Measurements from ENCODE around the gene LCN12.

Gene LCN12

DNA sequence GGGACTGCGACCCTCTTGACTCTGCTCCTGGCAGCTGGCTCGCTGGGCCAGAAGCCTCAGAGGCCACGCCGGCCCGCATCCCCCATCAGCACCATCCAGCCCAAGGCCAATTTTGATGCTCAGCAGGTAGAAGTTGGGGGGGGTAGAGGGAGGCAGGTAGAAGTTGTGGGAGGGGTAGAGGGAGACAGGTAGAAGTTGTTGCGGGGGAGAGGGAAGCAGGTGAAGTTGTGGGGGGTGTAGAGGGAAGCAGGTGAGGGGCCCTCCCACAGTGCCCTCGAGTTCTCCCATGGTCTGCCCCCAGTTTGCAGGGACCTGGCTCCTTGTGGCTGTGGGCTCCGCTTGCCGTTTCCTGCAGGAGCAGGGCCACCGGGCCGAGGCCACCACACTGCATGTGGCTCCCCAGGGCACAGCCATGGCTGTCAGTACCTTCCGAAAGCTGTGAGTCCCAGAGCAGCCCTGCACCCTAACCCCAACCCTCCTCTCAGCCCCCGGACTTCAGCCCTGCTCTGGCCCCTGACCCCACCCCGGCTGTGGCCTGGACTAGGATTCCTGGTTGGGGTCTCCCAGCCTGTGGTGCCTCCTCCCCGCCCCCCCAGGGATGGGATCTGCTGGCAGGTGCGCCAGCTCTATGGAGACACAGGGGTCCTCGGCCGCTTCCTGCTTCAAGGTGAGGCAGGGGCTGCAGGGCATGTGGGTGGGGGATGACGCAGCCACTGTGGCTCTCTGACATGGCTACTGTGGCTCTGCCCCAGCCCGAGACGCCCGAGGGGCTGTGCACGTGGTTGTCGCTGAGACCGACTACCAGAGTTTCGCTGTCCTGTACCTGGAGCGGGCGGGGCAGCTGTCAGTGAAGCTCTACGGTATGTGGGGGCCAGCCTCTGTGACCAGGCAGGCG lies 6.5 kb upstream of the LCN12 start:
- DNase-seq (ENCODE audit: low read depth, low spot score): no peak

DNA sequence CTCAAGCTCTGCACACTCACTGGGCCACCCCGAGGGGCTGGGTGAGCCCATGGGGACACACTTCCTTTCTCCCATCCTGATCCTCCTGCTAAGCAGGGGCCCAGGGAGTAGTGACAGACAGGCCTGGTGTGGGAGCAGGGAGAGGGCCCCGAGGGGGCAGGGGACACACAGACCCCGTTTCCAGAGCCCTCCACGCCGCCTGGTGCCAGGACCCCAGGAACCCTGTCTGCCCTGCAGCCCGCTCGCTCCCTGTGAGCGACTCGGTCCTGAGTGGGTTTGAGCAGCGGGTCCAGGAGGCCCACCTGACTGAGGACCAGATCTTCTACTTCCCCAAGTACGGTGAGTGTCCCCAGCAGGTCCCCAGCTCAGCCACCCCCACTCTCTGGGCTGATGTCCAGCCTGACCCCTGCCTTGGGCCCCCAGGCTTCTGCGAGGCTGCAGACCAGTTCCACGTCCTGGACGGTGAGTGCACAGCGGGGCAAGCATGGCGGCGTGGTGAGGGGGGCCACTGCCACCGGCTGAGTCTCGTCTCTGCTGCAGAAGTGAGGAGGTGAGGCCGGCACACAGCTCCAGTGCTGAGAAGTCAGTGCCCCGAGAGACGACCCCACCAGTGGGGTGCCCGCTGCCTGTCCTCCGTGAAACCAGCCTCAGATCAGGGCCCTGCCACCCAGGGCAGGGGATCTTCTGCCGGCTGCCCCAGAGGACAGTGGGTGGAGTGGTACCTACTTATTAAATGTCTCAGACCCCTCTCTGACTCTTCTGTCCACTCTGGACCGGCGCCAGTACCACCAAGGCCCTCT lies 5.6 kb upstream of the LCN12 start:
- DNase-seq (ENCODE audit: low read depth, low spot score): no peak

DNA sequence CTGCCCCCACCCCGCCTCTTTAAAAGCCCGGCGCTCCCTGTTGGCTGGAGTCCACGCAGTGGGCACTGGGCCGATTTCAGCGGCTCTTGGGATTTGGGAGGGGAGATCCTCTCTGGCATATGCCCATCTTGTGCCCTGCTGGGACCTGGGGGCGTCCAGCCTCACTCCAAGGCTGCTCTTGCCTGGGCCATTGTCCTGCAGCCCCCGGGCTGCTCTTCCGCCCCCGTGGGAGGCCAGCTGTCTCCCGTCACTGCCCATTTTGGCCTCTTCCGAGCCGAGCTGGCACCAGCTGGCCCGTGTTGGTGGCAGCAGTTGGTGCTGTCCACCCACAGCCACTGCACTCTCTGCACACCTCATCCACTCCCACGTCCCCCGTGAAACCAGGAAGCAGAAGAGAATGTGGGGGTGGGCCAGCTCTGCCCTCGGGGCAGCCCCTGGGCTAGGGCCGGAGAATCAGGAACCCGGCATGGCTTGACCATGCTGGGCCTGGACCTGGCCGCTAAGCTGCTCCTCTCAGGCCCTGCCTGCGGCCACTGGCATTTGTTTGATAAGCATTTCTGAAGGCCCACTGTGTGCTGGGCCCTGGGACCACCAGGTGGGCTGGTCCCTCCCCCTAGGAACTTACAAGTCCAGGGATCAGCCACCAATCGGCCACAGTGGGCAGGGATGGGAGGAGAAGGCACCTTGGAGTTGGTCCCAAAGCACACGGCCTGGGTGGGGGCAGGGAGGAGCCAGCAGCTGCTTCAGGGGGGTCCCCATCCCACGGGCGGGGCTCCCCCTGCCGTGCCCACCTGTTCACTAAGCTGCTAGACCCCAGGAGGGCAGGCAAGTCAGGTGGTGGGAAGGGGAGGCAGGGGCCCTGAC lies 4.8 kb upstream of the LCN12 start:
- no peak for DNase-seq (ENCODE audit: low read depth, low spot score)

DNA sequence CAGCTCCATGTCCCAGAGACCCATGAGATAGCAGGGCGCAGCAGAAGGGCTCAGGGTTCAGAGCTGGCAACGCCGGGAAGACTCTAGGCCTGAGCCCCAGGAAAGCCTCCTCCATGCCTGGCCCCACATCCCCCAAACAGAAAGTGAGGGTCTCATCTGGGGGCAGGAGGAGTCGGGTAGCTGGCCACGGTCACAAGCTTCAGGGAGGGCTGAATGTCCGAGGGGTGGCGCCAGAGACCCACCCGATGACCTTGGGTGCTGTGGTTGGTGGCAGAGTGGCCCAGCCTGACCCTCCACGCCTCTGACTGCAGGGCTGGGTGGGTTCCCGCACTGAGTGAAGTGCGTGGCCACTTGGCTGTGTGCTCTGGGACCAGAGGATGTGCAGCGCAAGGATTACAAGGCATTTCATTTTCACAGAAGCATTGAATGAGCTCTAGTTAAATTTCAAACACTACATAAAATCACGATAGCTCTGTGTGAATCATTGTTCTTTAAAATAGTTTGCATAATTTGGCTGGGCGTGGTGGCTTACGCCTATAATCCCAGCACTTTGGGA lies 4.0 kb upstream of the LCN12 start:
- no peak for DNase-seq (ENCODE audit: low read depth, low spot score)

DNA sequence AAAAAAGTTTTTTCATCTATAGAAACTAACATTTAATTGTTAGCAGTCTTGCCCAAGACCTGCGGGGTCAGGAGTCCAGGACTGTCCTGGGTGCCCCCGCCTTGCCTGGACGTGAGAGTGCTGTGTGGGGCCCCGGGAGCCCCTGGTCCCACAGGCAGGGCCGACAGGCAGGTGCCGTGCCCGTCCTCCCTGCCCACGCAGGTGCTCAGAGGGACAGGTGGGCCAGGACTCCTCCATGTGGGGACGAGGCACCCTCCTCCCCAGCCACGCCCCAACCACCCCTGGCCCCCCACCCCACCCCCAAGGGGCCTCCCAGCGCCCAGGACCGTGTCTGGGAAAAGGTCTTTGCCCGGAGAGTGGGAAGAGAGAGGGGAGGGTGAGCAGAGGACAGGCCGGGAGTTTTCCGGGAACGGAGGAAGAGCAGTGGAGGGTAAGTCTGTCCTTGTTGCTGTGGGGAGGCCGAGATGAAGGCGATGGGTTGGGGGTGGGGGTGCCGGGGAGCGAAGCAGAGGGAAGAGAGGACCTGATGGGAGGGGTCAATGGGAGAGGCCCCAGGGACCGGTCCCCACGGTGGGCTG lies 2.7 kb upstream of the LCN12 start:
- no peak for DNase-seq (ENCODE audit: low read depth, low spot score)

DNA sequence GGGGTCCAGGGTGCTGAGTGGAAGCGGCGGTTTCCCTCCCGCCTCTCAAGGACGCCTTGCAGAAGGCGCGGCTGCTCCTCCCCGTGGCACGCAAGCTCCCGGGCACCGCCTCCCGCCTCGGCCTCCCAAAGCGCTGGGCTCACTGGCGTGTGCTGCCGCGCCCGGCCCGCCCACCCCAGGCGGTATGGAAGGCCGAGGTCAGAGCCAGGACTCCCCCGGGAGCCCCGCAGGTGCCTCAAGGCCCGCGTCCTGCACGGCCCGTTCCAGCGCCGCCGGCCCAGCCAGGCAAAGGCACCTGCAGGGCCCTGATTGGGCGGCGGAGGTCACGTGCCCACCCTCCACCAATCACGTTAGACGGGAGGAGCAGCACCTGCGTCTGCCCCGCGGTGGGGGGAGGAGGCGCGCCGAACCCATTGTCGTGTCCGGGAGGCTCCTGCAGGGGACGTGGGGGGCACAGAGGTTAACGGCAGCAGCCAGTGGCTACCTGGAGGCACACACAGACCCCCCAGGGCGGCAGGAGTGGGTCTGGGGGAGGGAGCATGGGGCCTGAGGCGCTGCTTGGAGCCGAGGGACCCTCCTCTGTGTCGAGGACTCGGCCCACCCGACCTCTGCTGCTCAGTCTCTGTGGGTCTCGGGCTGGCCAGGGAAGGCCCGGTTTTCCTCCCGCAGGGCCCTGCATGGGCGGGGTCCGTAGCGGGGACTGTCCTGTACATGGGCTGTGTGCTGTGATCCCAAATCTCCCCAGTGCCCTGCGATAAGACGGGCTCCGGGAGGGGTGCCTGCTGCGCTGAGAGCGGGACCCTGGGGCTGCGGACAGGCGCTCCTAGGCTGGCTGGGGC lies 2.0 kb upstream of the LCN12 start:
- peak; percentile 90 for DNase-seq (ENCODE audit: low read depth, low spot score)

DNA sequence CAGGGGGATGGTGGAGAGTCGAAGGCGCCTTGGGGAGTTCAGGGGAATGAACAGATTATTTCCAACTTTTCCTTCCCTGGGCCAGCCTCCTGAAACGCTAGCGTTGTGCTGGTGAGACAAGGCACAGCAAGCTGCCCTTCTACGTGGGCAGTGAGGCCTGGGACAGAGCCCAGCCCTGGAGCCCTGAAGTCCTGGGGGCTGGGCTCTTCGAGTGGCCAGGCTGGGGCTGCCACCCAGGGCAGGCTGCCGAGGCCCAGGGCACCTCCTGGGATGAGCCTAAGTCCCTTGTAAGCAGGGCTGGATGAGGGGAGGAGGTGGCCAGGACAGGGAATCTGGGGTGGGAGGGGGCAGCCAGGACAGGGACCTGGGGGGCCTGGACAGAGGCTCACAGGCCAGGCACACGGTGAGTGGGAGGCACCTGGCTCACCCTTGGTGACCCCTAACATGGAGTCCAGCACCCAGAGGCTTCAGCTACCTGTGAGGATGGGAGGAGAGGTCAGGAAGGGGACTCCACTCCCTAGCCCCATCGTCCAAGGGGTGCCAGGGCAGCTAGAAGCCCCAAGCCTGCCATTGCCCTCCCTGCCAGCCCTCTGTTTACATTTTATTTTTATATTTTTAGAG lies 1.3 kb upstream of the LCN12 start:
- no peak for DNase-seq (ENCODE audit: low read depth, low spot score)

DNA sequence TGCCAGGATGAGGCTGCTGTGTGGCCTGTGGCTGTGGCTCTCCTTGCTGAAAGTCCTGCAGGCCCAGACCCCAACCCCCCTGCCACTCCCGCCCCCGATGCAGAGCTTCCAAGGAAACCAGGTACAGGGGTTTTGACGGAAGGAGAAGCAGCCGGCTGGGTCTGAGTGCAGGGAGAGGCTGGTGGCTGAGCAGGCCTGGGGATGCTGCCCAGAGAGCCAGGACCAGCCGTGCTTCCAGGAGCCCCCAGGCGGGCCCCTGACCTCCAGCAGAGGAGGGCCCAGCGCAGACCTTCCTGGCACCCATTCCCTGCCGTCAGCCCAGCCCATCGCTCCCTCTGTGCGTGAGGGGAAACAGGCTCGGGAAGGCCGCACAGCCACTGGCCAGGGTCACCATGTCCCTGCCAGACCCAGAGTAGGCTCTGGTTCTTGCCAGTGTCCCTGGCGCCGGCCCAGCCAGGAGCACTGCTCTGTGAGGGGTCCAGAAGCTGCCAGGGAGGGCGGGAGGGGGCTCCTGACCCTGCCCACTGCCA lies 313 bp downstream of the LCN12 start:
- no peak for DNase-seq (ENCODE audit: low read depth, low spot score)

DNA sequence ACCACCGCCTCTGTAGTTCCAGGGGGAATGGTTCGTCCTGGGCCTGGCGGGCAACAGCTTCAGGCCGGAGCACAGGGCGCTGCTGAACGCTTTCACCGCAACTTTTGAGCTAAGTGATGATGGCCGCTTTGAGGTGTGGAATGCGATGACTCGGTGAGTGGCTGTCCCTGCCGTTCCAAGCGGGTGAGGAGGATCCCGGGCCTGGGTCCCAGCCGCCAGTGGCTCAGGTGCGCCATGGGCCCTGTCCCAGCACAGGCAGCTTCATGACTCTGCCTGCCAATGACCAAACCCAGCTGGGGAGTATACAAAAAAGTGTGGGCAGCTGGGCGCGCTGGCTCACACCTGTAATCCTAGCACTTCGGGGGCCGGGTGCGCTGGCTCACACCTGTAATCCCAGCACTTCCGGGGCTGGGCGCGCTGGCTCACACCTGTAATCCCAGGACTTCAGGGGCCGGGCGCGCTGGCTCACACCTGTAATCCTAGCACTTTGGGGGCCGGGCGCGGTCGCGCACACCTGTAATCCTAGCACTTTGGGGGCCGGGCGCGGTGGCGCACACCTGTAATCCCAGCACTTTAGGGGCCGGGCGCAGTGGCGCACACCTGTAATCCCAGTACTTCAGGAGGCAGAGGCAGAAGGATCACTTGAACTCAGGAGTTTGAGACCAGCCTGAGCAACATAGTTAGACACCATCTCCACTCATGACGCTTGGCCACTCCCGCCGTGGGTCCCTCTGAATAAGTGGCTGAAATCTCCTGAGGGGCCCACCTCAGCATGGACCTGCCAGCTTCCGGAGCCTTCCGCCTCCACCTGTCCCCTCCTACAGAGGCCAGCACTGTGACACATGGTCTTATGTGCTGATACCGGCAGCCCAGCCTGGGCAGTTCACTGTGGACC lies 1.1 kb downstream of the LCN12 start:
- DNase-seq (ENCODE audit: low read depth, low spot score): no peak

DNA sequence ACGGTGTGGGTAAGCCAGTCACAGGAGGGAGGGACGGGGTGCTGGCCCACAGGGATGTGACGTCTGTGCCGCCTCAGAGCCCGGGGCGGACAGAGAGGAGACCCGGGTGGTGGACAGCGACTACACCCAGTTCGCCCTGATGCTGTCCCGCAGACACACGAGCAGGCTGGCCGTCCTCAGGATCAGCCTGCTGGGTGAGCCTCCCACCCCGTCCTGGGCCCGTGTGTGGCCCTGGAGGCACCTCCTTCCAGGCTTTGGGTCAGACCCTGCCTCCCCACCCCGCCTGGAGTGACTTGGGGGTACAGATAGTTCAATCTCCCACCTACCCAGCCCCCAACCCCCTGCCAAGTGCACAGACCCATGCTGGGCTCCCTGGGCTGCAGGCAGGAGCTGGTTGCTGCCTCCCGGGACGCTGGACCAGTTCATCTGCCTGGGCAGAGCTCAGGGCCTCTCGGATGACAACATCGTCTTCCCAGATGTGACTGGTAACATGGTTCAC lies 1.7 kb downstream of the LCN12 start:
- no peak for DNase-seq (ENCODE audit: low read depth, low spot score)

DNA sequence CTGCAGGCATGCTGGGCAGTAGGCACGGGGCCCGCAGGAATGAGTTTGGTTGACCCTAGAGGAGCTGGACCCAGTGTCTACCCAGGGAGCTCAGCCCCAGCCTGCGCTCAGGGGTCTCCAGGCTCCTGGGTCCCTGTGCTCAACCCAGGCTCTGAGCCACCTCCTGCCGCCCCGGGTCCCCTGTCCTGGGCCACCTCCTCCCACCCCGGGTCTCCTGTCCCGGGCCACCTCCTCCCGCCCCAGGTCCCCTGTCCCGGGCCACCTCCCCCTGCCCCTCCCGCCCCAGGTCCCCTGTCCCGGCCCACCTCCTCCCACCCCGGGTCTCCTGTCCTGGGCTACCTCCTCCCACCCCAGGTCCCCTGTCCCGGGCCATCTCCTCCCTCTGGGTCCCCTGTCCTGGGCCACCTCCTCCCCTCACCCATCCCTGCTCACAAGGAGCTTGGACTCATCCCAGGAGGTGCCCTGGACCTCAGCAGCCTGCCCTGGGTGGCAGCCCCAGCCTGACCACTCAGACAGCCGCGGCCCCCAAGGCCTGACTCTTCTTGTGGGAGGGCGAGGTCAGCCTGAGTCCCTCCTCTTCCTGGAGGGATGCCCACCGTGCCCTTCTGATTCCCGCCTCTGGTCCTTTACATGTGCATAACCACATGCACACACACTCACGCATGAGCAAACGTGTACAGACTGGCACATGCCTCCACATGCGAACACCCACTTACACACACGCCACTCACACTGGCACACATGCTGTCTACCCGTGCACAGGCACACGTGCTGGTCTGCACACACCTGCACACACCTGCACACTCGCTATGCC lies 2.4 kb downstream of the LCN12 start:
- no peak for DNase-seq (ENCODE audit: low read depth, low spot score)

DNA sequence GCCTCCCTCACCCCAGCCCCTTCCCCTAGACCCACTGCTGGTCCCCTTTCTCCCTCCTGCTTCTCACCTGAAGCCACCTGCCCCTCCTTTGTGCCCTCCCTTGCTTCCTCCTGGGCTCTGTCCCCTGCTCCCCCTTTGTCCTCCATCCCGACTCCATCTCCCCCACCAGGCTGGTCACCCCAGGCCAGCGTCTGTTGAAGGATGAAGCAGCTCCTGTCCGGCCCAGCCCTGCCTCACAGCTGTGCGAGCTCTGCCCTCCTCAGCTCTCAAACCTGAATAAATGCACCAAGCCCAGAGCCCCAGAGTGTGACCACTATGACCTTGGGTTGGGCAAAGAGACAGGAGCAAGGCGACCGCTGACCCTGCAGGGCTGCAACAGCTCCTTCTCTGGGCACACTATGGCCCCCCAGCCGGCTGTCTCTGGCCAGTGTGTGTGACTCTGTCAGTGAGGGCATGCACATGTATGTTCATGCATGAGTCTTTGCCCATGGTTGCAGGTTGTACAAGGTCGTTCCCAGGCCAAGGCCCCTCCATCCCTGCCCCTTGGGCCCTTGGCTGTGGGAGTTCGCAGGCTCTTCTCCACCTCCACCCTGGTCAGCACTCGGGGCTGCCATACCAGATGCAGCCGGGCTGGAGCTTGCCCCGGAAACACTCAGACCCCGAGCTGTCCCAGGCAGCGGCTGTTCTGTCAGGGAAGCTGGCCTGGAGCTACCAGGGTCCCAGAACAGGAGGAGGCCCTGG lies 3.3 kb downstream of the LCN12 start:
- no peak for DNase-seq (ENCODE audit: low read depth, low spot score)

DNA sequence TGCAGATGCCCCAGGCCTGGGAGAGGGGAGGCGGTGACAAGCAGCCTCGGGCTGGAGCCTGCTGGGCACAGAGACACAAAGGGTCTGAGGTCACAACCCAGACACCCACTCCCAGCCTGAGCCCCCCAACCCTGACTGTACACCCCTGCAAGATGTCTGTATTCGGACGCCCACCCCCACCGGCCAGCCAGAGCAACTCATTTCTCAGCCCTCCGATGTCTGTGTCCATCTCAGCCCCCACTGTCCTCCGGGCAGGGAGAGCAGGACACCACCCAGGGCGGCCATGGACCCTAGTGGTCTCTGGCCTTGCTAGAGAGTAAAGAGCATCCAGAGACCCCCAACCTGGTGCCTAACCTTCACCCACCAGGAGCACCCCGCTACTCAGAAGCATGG lies 3.9 kb downstream of the LCN12 start:
- DNase-seq (ENCODE audit: low read depth, low spot score): no peak

DNA sequence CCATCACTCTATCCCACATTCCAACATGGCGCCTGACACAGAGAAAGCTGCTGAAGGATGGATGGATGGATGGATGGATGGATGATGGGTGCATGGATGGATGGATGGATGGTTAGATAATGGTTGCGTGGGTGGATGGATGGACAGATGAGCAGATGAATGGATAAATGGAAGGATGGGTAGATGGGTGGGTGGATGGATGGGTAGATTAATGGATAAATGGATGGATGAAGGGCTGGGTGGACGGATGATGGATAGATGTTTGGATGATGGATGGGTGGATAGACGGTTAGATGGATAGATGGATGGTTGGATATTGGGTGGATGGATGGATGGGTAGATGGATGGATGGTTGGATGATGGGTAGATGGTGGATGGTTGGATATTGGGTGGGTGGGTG lies 4.5 kb downstream of the LCN12 start:
- no peak for DNase-seq (ENCODE audit: low read depth, low spot score)

DNA sequence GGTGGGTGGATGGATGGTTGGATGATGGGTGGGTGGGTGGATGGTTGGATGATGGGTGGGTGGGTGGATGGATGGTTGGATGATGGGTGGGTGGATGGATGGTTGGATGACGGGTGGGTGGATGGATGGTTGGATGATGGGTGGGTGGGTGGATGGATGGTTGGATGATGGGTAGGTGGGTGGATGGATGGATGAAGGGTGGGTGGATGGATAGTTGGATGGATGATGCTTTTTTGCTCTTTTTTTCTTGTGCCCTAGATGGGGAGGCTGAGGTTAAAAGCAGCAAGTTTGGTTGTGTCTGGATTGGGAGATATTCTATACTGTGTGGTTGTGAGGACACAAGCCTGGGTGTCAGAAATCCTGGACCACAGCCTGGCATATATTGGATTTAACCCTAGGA lies 5.4 kb downstream of the LCN12 start:
- DNase-seq (ENCODE audit: low read depth, low spot score): no peak

DNA sequence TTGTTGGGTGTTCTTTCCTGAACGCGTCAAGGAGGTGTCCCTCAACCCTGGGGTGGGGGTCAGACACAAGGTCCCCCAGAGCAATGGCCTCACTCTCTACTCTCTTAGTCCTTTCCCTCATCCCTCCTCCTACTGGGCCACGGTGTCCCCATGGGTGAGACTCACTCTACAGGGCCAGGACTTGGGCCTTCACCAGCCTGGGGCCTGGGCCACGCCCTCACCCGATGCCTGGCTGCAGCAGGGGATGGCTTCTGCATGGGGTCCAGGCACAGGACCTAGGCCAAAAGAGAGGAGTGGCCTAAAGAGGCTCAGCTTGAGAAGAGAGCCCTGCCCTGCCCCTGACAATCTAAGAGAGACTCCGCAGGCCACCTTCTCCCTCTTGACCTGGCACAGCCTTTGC lies 5.8 kb downstream of the LCN12 start:
- no peak for DNase-seq (ENCODE audit: low read depth, low spot score)

DNA sequence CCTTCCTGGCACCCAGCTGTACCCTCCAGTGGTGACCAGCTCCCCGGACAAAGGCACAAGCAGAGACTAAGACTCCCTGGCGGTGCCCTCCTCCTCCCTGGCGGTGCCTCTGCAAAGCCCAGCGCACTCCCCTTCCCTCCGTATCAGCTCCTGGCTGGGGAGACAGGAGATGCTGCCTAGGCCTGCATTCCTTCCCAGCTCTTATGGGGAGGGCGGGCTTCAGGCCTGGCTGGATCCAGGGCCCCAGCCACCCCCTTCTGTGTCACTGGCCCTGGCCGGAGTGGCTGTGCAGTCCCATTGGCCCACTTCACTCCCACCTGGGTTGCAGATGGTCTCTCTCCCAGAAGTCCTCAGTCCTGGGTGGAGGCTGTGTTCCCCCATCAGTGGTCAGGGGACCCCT lies 6.4 kb downstream of the LCN12 start:
- no peak for DNase-seq (ENCODE audit: low read depth, low spot score)

Data from activated CD4-positive, CD25-positive, alpha-beta regulatory T cell treated with anti-CD3 and anti-CD28 coated beads, Interleukin-2, amount 50 U/mL, for 16 hours (primary cell).